Liver (tissue), 3 donors: ENCODE data around the gene CHORDC1.

Experiments
- CTCF ChIP-seq: fragments of 150-350 bp; IDR thresholded peaks from 2 replicates; pipeline ENCODE4 v1.5.1; 2017; ENCODE audit warnings: improper control_type of control experiment, low read depth, low read length; ENCODE audit not compliant: missing input control
- MAX ChIP-seq: IDR thresholded peaks from 2 replicates; pipeline ENCODE4 v1.6.1; 2016; ENCODE audit warnings: antibody characterized with exemption
- RAD21 ChIP-seq, 2 donors: IDR thresholded peaks; 2 replicates each; pipeline ENCODE4 v1.6.1; 2016; ENCODE audit warnings: antibody characterized with exemption in 2 of 2, mild to moderate bottlenecking in 2 of 2
- SP1 ChIP-seq: IDR thresholded peaks from 2 replicates; pipeline ENCODE4 v1.6.1; 2018; ENCODE audit warnings: antibody characterized with exemption, mild to moderate bottlenecking
- donor health status: healthy.
- donor health status: healthy.

DNA sequence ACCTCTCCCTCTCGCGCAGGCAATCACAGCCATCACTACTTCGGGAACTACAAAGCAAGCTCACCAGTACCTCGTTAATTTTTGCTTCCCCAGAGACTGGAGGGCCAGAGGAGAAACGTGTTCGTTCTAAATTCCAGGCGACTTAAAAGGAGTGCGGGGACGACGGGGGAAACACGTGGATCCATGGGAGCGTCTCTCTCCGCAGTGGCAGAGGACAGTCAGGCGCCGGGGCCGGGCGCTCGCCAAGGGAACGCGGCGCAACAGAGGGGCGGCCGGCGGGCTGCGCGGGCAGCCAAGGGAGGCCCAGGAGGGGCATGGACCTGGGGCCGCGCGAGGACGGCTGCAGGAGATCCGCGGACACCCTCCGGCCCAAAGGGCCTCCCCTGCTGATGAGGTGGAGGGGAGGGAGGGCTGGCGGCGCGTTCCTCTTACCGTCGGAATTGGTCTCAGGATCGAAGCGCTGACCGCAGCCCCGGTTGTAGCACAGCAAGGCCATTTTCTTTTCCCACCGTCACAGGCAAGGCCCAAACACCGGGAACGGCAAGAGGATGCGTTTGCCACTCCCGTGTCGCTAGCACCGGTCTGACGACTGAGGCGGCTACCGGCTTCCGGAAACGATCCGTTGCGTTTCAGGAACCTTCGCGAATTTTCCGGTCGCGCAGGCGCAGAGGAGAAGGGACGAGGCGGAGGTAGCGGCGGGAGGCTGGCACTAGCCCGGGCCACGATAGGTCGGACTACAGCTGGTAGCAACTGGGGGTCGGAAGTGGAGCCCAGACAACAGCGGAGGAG lies at the start of gene CHORDC1:
- TF ChIP-seq RAD21 (IDR thresholded peaks at IDR 0.05), result no peak
- no peak for TF ChIP-seq CTCF
- peak; percentile 26 for TF ChIP-seq MAX
- TF ChIP-seq SP1, result no peak
